GM20000 (cell line): ENCODE measurements around the gene TMEM256.

Source experiments
- DNase-seq: peaks from one replicate; pipeline ENCODE4 v3.0.0; 2012; ENCODE audit warnings: low spot score
- TF ChIP-seq, protein P1 (sequence below): IDR thresholded peaks from 2 replicates; pipeline ENCODE4 v1.5.1; 2012; ENCODE audit warnings: mild to moderate bottlenecking, control low read depth; ENCODE audit errors: extremely low read depth, missing control alignments

Gene TMEM256

DNA sequence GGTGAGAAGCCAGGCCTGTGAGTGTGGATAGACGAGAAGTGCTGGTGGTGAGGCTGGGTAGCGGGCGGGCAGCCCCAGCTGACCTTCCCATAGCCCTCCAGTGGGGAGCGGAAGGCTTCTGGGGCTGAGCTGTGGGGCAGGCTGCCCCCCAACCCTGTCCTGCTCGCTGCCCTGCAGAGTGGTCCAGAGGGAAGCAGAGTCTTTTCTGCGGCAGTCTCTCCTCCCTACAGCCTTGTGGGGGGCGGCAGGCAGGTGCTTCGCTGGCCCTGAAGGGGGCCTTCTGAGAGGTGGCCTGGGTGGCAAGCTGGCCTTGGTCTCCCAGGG is 7.5 kb upstream of the TMEM256 start:
- TF ChIP-seq, protein P1, sequence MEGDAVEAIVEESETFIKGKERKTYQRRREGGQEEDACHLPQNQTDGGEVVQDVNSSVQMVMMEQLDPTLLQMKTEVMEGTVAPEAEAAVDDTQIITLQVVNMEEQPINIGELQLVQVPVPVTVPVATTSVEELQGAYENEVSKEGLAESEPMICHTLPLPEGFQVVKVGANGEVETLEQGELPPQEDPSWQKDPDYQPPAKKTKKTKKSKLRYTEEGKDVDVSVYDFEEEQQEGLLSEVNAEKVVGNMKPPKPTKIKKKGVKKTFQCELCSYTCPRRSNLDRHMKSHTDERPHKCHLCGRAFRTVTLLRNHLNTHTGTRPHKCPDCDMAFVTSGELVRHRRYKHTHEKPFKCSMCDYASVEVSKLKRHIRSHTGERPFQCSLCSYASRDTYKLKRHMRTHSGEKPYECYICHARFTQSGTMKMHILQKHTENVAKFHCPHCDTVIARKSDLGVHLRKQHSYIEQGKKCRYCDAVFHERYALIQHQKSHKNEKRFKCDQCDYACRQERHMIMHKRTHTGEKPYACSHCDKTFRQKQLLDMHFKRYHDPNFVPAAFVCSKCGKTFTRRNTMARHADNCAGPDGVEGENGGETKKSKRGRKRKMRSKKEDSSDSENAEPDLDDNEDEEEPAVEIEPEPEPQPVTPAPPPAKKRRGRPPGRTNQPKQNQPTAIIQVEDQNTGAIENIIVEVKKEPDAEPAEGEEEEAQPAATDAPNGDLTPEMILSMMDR, result no peak
- no peak for DNase-seq

DNA sequence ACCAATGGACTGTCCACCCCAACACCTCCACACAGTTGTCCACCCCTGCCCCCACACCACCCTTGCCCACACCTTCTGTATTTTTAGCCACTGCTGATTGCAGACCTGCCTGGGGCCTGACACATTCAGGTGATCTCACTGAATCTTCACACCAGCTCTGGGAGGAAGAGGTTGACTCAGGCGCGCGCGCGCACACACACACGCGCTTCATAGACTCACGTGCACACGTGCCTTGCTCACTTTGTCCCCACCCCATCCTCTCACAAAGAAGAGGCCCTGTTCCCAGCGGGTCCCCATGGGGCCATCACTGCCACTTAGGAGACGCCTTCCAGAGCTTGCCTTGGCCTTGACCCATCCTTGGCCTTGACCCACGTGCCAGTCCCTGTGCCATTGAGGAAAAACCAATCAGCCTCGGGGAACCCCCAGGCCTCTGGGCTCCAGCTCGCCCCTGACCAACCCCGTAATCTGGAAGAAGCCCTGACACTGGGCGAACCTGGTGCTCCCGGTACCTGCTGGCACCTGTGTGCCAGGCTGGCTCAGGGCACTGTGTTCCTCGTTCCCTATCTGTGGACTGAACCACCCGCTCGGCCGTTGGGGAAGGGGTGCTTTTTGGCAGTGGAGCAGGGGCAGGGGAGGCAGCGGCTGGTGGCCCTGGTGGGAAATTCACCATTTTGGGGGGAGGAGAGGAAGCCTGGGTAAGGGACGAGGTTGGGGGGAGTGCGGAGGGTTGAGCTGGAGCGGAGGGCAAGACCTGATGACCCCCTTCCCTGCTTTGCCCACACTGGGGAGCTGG is 6.9 kb upstream of the TMEM256 start:
- TF ChIP-seq, protein P1, result no peak
- DNase-seq, result no peak

DNA sequence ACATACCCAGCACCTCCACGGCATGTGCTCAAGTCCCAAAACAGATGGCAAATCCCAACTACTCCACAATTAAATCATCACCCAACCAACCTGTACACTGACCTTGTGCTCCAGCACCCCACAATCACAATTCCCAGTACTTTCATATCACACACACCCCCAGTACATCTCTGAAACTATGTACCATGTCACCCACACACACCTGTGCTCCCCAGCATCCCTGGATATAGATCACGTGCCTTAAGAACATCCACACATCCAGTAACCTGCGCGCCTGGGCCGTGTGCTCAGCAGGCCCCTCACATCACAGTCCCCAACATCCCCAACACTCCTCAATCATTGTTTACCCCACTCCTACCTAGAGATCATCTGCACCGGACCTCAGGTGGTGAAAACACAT is 5.8 kb upstream of the TMEM256 start:
- no peak for DNase-seq
- TF ChIP-seq, protein P1, result no peak

DNA sequence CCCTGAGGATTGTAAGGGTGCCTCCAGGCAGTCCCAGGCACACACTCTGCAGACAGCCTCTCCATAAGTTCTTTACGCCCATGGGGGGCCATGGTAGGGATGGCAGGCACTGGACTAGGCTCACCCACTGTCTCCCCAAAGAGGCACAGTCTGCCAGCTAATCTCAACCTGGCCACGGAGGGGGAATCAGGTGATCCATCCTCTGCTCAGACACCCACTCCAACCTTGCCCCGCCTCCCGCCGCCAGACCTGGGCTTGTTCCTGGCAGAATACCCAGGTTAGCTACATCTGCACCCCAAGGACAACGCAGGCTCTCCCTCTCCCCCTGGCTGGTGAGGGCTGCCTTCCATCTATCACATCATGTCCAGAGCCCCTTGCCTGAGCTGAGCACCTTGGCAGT is 5.0 kb upstream of the TMEM256 start:
- DNase-seq, result no peak
- TF ChIP-seq, protein P1, result no peak

DNA sequence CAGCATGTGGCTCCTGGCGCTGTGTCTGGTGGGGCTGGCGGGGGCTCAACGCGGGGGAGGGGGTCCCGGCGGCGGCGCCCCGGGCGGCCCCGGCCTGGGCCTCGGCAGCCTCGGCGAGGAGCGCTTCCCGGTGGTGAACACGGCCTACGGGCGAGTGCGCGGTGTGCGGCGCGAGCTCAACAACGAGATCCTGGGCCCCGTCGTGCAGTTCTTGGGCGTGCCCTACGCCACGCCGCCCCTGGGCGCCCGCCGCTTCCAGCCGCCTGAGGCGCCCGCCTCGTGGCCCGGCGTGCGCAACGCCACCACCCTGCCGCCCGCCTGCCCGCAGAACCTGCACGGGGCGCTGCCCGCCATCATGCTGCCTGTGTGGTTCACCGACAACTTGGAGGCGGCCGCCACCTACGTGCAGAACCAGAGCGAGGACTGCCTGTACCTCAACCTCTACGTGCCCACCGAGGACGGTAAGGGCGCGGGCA is 4.4 kb upstream of the TMEM256 start:
- TF ChIP-seq, protein P1, result no peak
- no peak for DNase-seq

DNA sequence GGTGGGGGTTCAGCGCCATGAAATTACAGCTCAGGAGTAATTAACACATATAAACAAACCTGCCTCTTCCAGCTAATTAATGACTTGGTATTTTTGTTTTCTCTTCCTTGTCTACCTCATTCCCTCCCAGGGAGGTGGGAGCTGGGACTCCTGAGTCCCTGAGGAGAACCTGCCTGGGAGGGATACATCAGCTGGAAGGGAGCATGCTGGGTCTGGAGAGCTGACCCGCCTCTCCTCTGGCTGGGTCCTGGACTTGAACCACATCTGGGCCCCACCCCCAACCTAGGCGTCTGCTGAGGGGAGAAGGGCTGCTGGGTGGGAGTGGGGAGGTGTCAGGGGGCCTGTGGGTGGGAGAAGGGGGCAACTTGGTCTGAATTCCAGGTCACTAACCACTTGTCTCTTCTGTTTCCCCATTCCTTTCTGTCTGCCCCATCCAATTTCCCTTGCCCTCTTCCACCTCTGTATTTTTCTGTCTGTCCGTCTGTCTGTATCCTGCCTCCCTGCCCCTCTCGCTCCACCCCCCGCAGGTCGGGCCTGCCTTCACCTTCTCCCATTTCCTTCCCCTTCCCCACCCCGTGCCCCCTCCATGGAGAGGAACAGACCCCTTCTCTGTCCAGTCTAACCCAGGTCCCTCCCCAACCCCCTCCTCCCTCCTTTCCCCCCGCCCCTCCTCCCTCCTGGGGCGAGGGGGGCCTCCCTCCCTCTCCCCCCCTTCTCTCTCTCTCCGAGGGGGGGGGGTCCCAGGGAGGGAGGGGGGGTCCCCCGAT is 3.8 kb upstream of the TMEM256 start, which contains the start of gene NLGN2:
NLGN2 (plus strand) TSS at position 361 of the 767 bp plus-strand sequence. CDS start 411 bp downstream, outside the sequence.
- DNase-seq, result no peak
- TF ChIP-seq, protein P1, result no peak

DNA sequence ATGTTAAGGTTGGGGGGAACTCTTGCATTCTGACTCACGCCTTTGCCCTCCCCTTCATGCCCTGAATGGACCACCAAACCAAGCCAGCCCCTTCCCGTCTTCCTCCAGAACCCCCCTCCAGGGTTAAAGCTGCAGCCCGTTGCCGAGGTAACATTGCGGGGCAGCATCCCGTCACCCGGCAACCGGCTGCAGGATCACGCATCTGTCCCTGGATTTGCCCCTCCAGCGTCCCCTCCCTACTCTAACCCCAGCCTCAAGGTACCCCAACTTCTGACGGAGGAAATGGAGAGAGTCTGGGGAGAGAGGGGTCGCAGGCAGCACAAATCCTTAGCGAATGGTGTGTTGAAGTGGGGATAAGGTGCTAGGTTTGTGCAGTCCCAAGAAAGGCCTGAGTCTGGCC is 3.2 kb upstream of the TMEM256 start:
- TF ChIP-seq, protein P1, result no peak
- no peak for DNase-seq
